B cell (primary cell): ENCODE results near the gene TMEM154. TPM values are rescaled to one million over a fixed set of nuclear protein-coding genes. Genes with fewer than 3 reads are reported as not detected.

Experiments used
- ATAC-seq: fragments of 200-7000 bp; cut with Tn5 transposase; one replicate; pipeline ENCODE4 v1.10.0; 2021; ENCODE audit warnings: low read depth, mild to moderate bottlenecking, moderate number of reproducible peaks, moderate library complexity
- CTCF ChIA-PET: fragments of 350-600 bp; sonication (Branson Sonifier 250); formaldehyde crosslinking; loops from one replicate; lab custom pipeline; 2021; ENCODE audit warnings: antibody characterized with exemption, inconsistent platforms; lab: Charles Lee
- POLR2A ChIA-PET: fragments of 350-600 bp; sonication (Branson Sonifier 250); formaldehyde crosslinking; loops from one replicate; lab custom pipeline; 2021; ENCODE audit warnings: antibody characterized with exemption; lab: Charles Lee
- DNase-seq: peaks from one replicate; pipeline ENCODE4 v3.0.0; 2013
- H2AFZ ChIP-seq: 2 replicates; pipeline ENCODE4 v1.6.1; 2012; ENCODE audit warnings: mild to moderate bottlenecking, low read depth, low read length; ENCODE audit not compliant: insufficient read depth, poor library complexity, severe bottlenecking
- H3K27ac ChIP-seq, 2 donors: 1 replicate in 1 of 2; 2 replicates in 1 of 2; pipeline ENCODE4 v1.5.1; 2012 to 2013; ENCODE audit warnings: low read length in 2 of 2, mild to moderate bottlenecking in 2 of 2, moderate library complexity in 1 of 2
- H3K27me3 ChIP-seq, 4 experiments: fragments of 200-600 bp in 1 of 4; sonication (generic) in 1 of 4; replicated peaks in 1 of 4; 1 replicate in 2 of 4; 2 replicates in 2 of 4; pipeline versions ENCODE4 v1.6.1 to v1.7.0; 2013 to 2016; ENCODE audit warnings: low read length in 3 of 4, mild to moderate bottlenecking in 2 of 4, mixed read lengths in 1 of 4, moderate library complexity in 1 of 4; ENCODE audit not compliant: insufficient read depth in 4 of 4, control insufficient read depth in 3 of 4; ENCODE audit errors: control extremely low read depth in 1 of 4
- H3K36me3 ChIP-seq, 2 experiments: replicated peaks in 1 of 2; 1 replicate in 1 of 2; 2 replicates in 1 of 2; pipeline versions ENCODE4 v1.6.1 to v1.7.1; 2013; ENCODE audit warnings: low read length in 1 of 2; ENCODE audit not compliant: insufficient read depth in 2 of 2, control insufficient read depth in 1 of 2; ENCODE audit errors: control extremely low read depth in 1 of 2, extremely low read depth in 1 of 2
- H3K4me1 ChIP-seq, 2 donors: fragments of 200-600 bp in 1 of 2; sonication (generic) in 1 of 2; 1 replicate in 1 of 2; 2 replicates in 1 of 2; pipeline versions ENCODE4 v1.5.1 to v1.6.1; 2013 to 2017; ENCODE audit warnings: low read length in 2 of 2; ENCODE audit not compliant: control insufficient read depth in 2 of 2, insufficient read depth in 2 of 2
- H3K4me2 ChIP-seq: replicated peaks from 2 replicates; pipeline ENCODE3; 2012; ENCODE audit warnings: mild to moderate bottlenecking, low read depth, low read length; ENCODE audit not compliant: poor library complexity, severe bottlenecking
- H3K4me3 ChIP-seq, 5 experiments: fragments of 200-600 bp in 1 of 5; sonication (generic) in 1 of 5; 1 replicate in 3 of 5; 2 replicates in 2 of 5; pipeline versions ENCODE4 v1.5.1 to v1.7.0; 2011 to 2016; ENCODE audit warnings: low read length in 4 of 5, mild to moderate bottlenecking in 4 of 5, low read depth in 2 of 5, control low read depth in 1 of 5, moderate library complexity in 1 of 5; ENCODE audit not compliant: insufficient read depth in 1 of 5; ENCODE audit errors: control extremely low read depth in 1 of 5, extremely low read depth in 1 of 5
- H3K79me2 ChIP-seq: fragments of 200-600 bp; sonication (generic); one replicate; pipeline ENCODE4 v1.6.0; 2016; ENCODE audit warnings: low read length; ENCODE audit not compliant: control insufficient read depth, insufficient read depth
- H3K9ac ChIP-seq: fragments of 200-600 bp; sonication (generic); 2 replicates; pipeline ENCODE4 v1.6.1; 2017; ENCODE audit warnings: mild to moderate bottlenecking, low read length, moderate library complexity
- H3K9me3 ChIP-seq, 3 donors: one replicate each; pipeline versions ENCODE4 v1.6.1 to v1.7.1; 2013; ENCODE audit warnings: low read length in 2 of 3; ENCODE audit not compliant: control insufficient read depth in 2 of 3, insufficient read depth in 1 of 3; ENCODE audit errors: control extremely low read depth in 1 of 3
- H4K20me1 ChIP-seq: 2 replicates; pipeline ENCODE4 v1.6.0; 2012; ENCODE audit warnings: mild to moderate bottlenecking, low read length; ENCODE audit not compliant: insufficient read depth, control insufficient read depth, poor library complexity, severe bottlenecking
- H3K27ac Mint-ChIP-seq: one replicate; pipeline ENCODE4 v1.8.0; 2021; ENCODE audit warnings: mixed read lengths
- H3K27me3 Mint-ChIP-seq: one replicate; pipeline ENCODE4 v1.8.0; 2021; ENCODE audit warnings: mixed read lengths
- H3K4me1 Mint-ChIP-seq: one replicate; pipeline ENCODE4 v1.8.0; 2021; ENCODE audit warnings: mixed read lengths
- H3K4me3 Mint-ChIP-seq: one replicate; pipeline ENCODE4 v1.8.0; 2021; ENCODE audit warnings: mixed read lengths
- H3K9me3 Mint-ChIP-seq: one replicate; pipeline ENCODE4 v1.8.0; 2022; ENCODE audit warnings: mixed read lengths; ENCODE audit not compliant: insufficient read depth
- EZH2 ChIP-seq: IDR thresholded peaks from 2 replicates; pipeline ENCODE4 v1.6.1; 2012; ENCODE audit warnings: borderline replicate concordance, low read depth, mild to moderate bottlenecking, moderate library complexity, low read length; ENCODE audit not compliant: insufficient read depth, poor library complexity, severe bottlenecking
- WGBS: methylation state at CpG from one replicate; pipeline ENCODE4 v1.1.5; 2013; ENCODE audit warnings: missing lambda C conversion rate; ENCODE audit not compliant: insufficient coverage; 5-methylcytosine and 5-hydroxymethylcytosine counted together
- intact Hi-C: fragments of 100-400 bp; cut with micrococcal nuclease; formaldehyde crosslinking; loops from one replicate; pipeline ENCODE4 v1.10.0; 2022
- polyA plus RNA-seq: library from polyadenylated mRNA; depleted of rRNA; stranded (reverse); fragments of >200 nt; gene quantifications from 2 replicates; pipeline ENCODE4 v1.2.3, GENCODE V29; 2012
- total RNA-seq, 2 donors: library from RNA; stranded (reverse); fragments of 120-200 nt in 1 of 2; gene quantifications; 1 replicate in 1 of 2; 2 replicates in 1 of 2; pipeline versions ENCODE4 v1.2.3 to v1.2.4, GENCODE V29; 2013 to 2022
- TF ChIP-seq, protein P1 (sequence below): fragments of 200-600 bp; IDR thresholded peaks from one replicate; pipeline ENCODE4 v1.8.0; 2022; ENCODE audit warnings: antibody characterized with exemption, mild to moderate bottlenecking

The TMEM154 gene
- total and polyA plus RNA-seq, 2 donors (not counting 1 experiment from before 2014, with no cell fraction given), result 20.1 to 99.1 TPM

DNA sequence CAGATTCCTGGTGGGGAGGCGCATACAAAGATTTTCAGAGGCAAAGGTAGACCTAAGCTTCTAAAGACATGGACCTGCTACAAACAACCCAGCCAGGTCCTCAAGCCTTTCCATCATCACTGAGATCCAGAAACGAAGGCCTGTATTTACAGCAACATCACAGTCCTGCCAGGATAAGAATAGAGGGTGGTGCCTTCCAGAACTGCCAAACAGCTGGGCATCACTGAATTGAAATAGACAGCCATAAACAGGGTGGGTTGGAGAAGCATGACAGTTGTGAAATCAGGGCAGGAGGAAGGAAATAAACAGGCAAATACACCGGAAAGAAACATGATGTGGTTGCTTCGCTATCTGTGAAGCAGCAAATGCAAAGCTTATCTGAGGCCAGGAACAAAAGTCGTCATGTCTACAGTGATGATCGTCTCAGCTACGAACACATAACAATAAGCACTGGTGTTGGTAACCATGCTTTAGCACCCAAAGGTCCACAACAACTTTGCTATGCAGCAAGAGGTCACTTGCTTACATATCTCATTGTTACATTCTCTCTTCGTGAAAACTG lies 6.7 kb upstream of the TMEM154 start:
- no peaks in the 10 kb centered on the region for H4K20me1 ChIP-seq
- H3K4me3 ChIP-seq, result no peak overlapping the region
- H3K4me1 Mint-ChIP-seq, result peaks cover 36% of the 10 kb centered on the region
- H3K27me3 ChIP-seq, result no peaks in the 10 kb centered on the region
- H2AFZ ChIP-seq, result no peak overlapping the region
- H3K27me3 Mint-ChIP-seq, result no peaks in the 10 kb centered on the region
- no peak for TF ChIP-seq EZH2
- TF ChIP-seq, protein P1, sequence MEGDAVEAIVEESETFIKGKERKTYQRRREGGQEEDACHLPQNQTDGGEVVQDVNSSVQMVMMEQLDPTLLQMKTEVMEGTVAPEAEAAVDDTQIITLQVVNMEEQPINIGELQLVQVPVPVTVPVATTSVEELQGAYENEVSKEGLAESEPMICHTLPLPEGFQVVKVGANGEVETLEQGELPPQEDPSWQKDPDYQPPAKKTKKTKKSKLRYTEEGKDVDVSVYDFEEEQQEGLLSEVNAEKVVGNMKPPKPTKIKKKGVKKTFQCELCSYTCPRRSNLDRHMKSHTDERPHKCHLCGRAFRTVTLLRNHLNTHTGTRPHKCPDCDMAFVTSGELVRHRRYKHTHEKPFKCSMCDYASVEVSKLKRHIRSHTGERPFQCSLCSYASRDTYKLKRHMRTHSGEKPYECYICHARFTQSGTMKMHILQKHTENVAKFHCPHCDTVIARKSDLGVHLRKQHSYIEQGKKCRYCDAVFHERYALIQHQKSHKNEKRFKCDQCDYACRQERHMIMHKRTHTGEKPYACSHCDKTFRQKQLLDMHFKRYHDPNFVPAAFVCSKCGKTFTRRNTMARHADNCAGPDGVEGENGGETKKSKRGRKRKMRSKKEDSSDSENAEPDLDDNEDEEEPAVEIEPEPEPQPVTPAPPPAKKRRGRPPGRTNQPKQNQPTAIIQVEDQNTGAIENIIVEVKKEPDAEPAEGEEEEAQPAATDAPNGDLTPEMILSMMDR, result no peak
- ATAC-seq, result no peak
- no peaks in the 10 kb centered on the region for H3K9me3 Mint-ChIP-seq
- peaks cover 17 to 26% of the 10 kb centered on the region in 2 donors for H3K4me1 ChIP-seq
- no peak overlapping the region for H3K27ac ChIP-seq
- WGBS, result 100% methylated on average over 4 of the region's 8 CpGs
- no peaks in the 10 kb centered on the region for H3K36me3 ChIP-seq
- ChIA-PET CTCF (interaction anchor here (0.6 to 1.0 kb wide), 2 partner anchors 10 to 125 kb away, joined by 3 read pairs; no protein-coding TSS in a partner anchor), POLR2A (no interaction called here)
- DNase-seq, result no peak
- H3K4me3 Mint-ChIP-seq, result no peak overlapping the region
- no peak overlapping the region for H3K27ac Mint-ChIP-seq
- H3K79me2 ChIP-seq, result no peaks in the 10 kb centered on the region
- no peak overlapping the region for H3K4me2 ChIP-seq
- no peak overlapping the region for H3K9ac ChIP-seq
- intact Hi-C loops, result no loop called here
- H3K9me3 ChIP-seq, result no peaks in the 10 kb centered on the region

DNA sequence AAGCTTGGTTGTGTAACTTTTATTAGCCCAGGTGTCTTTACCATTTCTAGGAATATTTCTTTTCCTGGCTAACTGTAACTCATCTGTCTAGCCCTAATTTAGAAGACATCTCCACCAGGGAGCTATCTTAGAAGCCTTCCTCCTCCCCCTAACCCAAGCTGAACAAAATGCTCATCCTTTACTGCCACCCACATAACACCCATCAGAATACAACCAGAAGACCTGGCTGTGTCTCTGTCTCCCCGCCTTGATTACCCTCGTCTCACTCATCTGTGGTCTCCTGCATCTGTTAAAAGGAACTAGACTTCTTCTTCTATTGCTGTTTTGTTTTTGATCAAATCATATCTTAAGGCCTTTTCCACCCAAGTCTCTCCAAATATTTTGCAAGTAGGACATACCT lies 4.8 kb upstream of the TMEM154 start:
- intact Hi-C loops, result no loop called here
- no peaks in the 10 kb centered on the region for H3K9me3 ChIP-seq
- TF ChIP-seq EZH2, result no peak
- TF ChIP-seq, protein P1, result no peak
- ATAC-seq (no peak), DNase-seq (no peak)
- Mint-ChIP-seq H3K4me3 (peak overlapping the region; percentile 3), H3K4me1 (peaks cover 45% of the 10 kb centered on the region), H3K9me3 (no peaks in the 10 kb centered on the region), H3K27me3 (no peaks in the 10 kb centered on the region), H3K27ac (peak overlapping the region; percentile 38)
- ChIA-PET CTCF (interaction anchor here (0.6 to 1.5 kb wide), 9 partner anchors 13 to 183 kb away, joined by 3 to 8 read pairs (median 5); no protein-coding TSS in a partner anchor), POLR2A (no interaction called here)
- 43% methylated on average over 1 of the region's 2 CpGs for WGBS
- H3K27me3 ChIP-seq, result no peaks in the 10 kb centered on the region
- H3K36me3 ChIP-seq, result no peaks in the 10 kb centered on the region
- no peaks in the 10 kb centered on the region for H4K20me1 ChIP-seq
- no peak overlapping the region for H3K9ac ChIP-seq
- no peak overlapping the region for H3K4me3 ChIP-seq
- peaks cover 25 to 30% of the 10 kb centered on the region in 2 donors for H3K4me1 ChIP-seq
- peaks cover 3% of the 10 kb centered on the region for H3K79me2 ChIP-seq
- H3K4me2 ChIP-seq, result peak overlapping the region; percentile 43
- H3K27ac ChIP-seq, result no peak overlapping the region
- no peak overlapping the region for H2AFZ ChIP-seq
